Common myeloid progenitor, CD34-positive (primary cell): ENCODE results near the gene XRCC3.

Experiments used
- CTCF ChIA-PET: fragments of 350-600 bp; sonication (Branson Sonifier 250); formaldehyde crosslinking; loops from one replicate; lab custom pipeline; 2021; ENCODE audit warnings: antibody characterized with exemption; lab: Charles Lee
- POLR2A ChIA-PET: fragments of 350-600 bp; sonication (Branson Sonifier 250); formaldehyde crosslinking; loops from one replicate; lab custom pipeline; 2021; ENCODE audit warnings: antibody characterized with exemption; lab: Charles Lee
- DNase-seq, 3 donors: peaks; one replicate each; pipeline versions ENCODE4 v3.0.0 to v3.0.0-alpha.2; 2013
- H3K27ac ChIP-seq, 2 experiments: 1 replicate in 1 of 2; 2 replicates in 1 of 2; pipeline ENCODE4 v1.7.0; 2013; ENCODE audit warnings: inconsistent platforms in 2 of 2, low read length in 2 of 2, mild to moderate bottlenecking in 2 of 2, low read depth in 1 of 2, moderate library complexity in 1 of 2; ENCODE audit not compliant: severe bottlenecking in 2 of 2, insufficient read depth in 1 of 2, poor library complexity in 1 of 2
- H3K27me3 ChIP-seq, 5 experiments: replicated peaks in 2 of 5; 1 replicate in 3 of 5; 2 replicates in 2 of 5; pipeline versions ENCODE4 v1.6.1 to v1.7.0; 2013; ENCODE audit warnings: low read length in 4 of 5, mild to moderate bottlenecking in 2 of 5, moderate library complexity in 2 of 5, inconsistent platforms in 1 of 5; ENCODE audit not compliant: insufficient read depth in 5 of 5, control insufficient read depth in 4 of 5
- H3K36me3 ChIP-seq, 4 experiments: 1 replicate in 2 of 4; 2 replicates in 2 of 4; pipeline versions ENCODE4 v1.6.1 to v1.7.0; 2013; ENCODE audit warnings: low read length in 3 of 4, control low read depth in 1 of 4, mild to moderate bottlenecking in 1 of 4; ENCODE audit not compliant: control insufficient read depth in 4 of 4, insufficient read depth in 4 of 4
- H3K4me1 ChIP-seq, 4 experiments: 1 replicate in 3 of 4; 2 replicates in 1 of 4; pipeline versions ENCODE4 v1.6.1 to v1.7.1; 2013; ENCODE audit warnings: low read length in 3 of 4, mild to moderate bottlenecking in 3 of 4, control low read depth in 1 of 4, inconsistent platforms in 1 of 4, moderate library complexity in 1 of 4; ENCODE audit not compliant: control insufficient read depth in 4 of 4, insufficient read depth in 4 of 4; ENCODE audit errors: control extremely low read depth in 1 of 4
- H3K4me3 ChIP-seq, 7 experiments: 1 replicate in 4 of 7; 2 replicates in 3 of 7; pipeline versions ENCODE4 v1.5.1 to v1.7.0; 2013; ENCODE audit warnings: mild to moderate bottlenecking in 7 of 7, low read length in 6 of 7, moderate library complexity in 6 of 7, inconsistent platforms in 2 of 7, low read depth in 2 of 7, control low read depth in 1 of 7; ENCODE audit not compliant: insufficient read depth in 4 of 7, control insufficient read depth in 1 of 7; ENCODE audit errors: extremely low read depth in 1 of 7
- H3K9me3 ChIP-seq, 5 experiments: 1 replicate in 4 of 5; 2 replicates in 1 of 5; pipeline versions ENCODE4 v1.6.1 to v1.7.1; 2013; ENCODE audit warnings: low read length in 4 of 5, mild to moderate bottlenecking in 2 of 5, inconsistent platforms in 1 of 5, low read depth in 1 of 5, moderate library complexity in 1 of 5; ENCODE audit not compliant: control insufficient read depth in 4 of 5, insufficient read depth in 2 of 5; ENCODE audit errors: control extremely low read depth in 1 of 5
- WGBS: methylation state at CpG from one replicate; pipeline ENCODE4 v1.1.5; 2013; ENCODE audit not compliant: insufficient coverage; 5-methylcytosine and 5-hydroxymethylcytosine counted together

The XRCC3 gene

GRCh38 chr14:103725739-103726395, 10.6 kb upstream of the XRCC3 start:
- CTCF ChIA-PET = interaction anchor here (1.2 kb wide), 1 partner anchor 9 kb away, joined by 3 read pairs; no protein-coding TSS in a partner anchor
- Histone ChIP-seq H3K36me3 (peaks cover 0 to 49% (median 19%) of the 10 kb centered on the region in 4 experiments), H3K27me3 (no peaks in the 10 kb centered on the region), H3K27ac (no peak overlapping the region), H3K9me3 (no peaks in the 10 kb centered on the region), H3K4me3 (no peak overlapping the region), H3K4me1 (peaks cover 0 to 44% (median 8%) of the 10 kb centered on the region in 4 experiments)
- POLR2A ChIA-PET = no interaction called here
- 97% methylated on average over 16 of the region's 16 CpGs for WGBS
- no peak for DNase-seq

GRCh38 chr14:103725001-103725682, 9.9 kb upstream of the XRCC3 start:
- H3K4me3 ChIP-seq = no peak overlapping the region
- CTCF ChIA-PET = interaction anchor here (0.6 kb wide), 1 partner anchor 28 kb away, joined by 3 read pairs; no protein-coding TSS in a partner anchor
- 93% methylated on average over 28 of the region's 29 CpGs for WGBS
- peaks cover 0 to 37% (median 5%) of the 10 kb centered on the region in 4 experiments for H3K4me1 ChIP-seq
- H3K27ac ChIP-seq = no peak overlapping the region
- H3K36me3 ChIP-seq = peaks cover 0 to 42% (median 18%) of the 10 kb centered on the region in 4 experiments
- no peak for DNase-seq
- H3K9me3 ChIP-seq = no peaks in the 10 kb centered on the region
- POLR2A ChIA-PET = no interaction called here
- no peaks in the 10 kb centered on the region for H3K27me3 ChIP-seq

DNA sequence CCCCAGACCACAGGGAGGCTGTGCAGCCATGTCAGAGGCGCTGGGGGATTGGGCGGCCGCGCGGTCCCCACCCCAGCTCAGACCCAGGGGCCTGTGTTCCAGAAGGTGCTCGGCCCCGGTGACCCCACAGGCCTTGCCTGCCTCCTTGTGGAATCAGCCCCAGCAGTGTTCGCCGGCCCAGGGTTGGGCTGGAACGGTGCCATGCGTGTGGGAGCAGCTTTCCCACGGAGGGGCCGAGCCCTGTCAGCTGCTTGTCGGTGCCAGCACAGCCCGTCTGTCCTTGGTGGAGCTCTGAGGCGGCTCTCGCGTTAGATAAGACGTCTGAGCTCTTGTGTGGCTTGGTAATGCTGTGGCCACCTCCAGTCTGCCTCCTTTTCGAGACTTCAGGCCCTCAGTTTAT, 8.9 kb upstream of the XRCC3 start:
- Histone ChIP-seq H3K36me3 (peaks cover 0 to 32% (median 15%) of the 10 kb centered on the region in 4 experiments), H3K4me1 (peaks cover 0 to 26% (median under 1%) of the 10 kb centered on the region in 4 experiments), H3K27me3 (no peaks in the 10 kb centered on the region), H3K9me3 (no peaks in the 10 kb centered on the region), H3K27ac (no peak overlapping the region), H3K4me3 (no peak overlapping the region)
- ChIA-PET CTCF (interaction anchor here (0.8 to 1.1 kb wide), 2 partner anchors 9 to 11 kb away, joined by 3 read pairs; partner anchors contain the start of gene XRCC3), POLR2A (no interaction called here)
- DNase-seq = peak; percentile 56 to 72 (median 56)
- 54% methylated on average over 19 of the region's 20 CpGs for WGBS

GRCh38 chr14:103723748-103724081, 8.5 kb upstream of the XRCC3 start:
- WGBS = 86% methylated on average over 7 of the region's 7 CpGs
- POLR2A ChIA-PET = no interaction called here

DNA sequence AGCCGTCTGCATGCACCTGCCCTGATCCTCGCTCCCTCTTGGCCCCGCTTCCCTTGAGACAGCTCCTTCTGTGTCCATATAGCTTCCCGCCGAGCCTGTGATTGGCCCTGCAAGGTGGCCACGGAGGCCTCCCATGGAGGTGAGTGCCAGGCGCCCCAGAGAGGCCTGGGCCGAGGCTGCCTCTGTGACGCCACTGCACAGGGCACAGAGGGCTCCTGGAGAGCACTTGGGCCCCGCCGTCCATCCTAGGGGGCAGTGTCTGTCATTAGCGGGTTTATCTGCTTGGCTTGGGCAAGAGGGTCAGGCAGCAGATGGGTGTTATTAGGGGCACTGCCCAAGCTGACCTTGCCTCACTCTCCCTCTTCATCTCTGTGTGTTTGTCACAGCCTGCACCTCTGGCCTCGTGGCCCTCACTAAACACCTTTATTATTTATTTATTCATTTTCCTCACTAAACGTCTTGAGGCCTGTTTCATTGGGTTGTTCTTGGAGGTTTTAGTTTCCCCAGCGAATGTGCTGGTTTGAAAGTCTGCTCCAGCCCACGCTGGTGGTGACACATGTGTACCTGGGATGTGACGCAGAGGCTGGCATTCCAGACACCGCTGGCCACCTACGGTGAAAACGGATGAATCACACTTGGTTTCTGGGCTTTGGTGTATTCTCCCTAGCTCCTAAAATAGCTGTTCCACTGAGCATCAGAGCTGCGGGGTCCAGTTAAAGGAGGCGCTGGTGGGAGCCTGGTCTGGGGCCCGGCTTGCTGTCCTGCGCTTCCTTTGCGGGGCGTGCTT, 6.3 kb upstream of the XRCC3 start:
- H3K36me3 ChIP-seq = peaks cover 0 to 14% (median 5%) of the 10 kb centered on the region in 4 experiments
- peaks cover 0 to 31% (median 6%) of the 10 kb centered on the region in 4 experiments for H3K4me1 ChIP-seq
- ChIA-PET POLR2A (no interaction called here), CTCF (interaction anchor here (1.7 kb wide), 1 partner anchor 8 kb away, joined by 4 read pairs; no protein-coding TSS in a partner anchor)
- H3K27ac ChIP-seq = no peak overlapping the region
- WGBS = 96% methylated on average over 19 of the region's 26 CpGs
- no peaks in the 10 kb centered on the region for H3K9me3 ChIP-seq
- H3K27me3 ChIP-seq = no peaks in the 10 kb centered on the region
- H3K4me3 ChIP-seq = no peak overlapping the region
- DNase-seq = no peak

More at GRCh38 chr14:103723748-103724081, 8.5 kb upstream of the XRCC3 start:
- Histone ChIP-seq H3K9me3 (no peaks in the 10 kb centered on the region), H3K27ac (no peak overlapping the region), H3K4me3 (no peak overlapping the region), H3K36me3 (peaks cover 0 to 28% (median 13%) of the 10 kb centered on the region in 4 experiments), H3K27me3 (no peaks in the 10 kb centered on the region), H3K4me1 (peaks cover 0 to 24% (median under 1%) of the 10 kb centered on the region in 4 experiments)
- CTCF ChIA-PET = interaction anchor here (0.8 to 1.1 kb wide), 2 partner anchors 9 to 10 kb away, joined by 3 read pairs; partner anchors contain the start of gene XRCC3
- DNase-seq = peak in 1 of 3 donors; percentile 20

- POLR2A ChIA-PET = no interaction called here
- peaks cover 0 to 39% (median 9%) of the 10 kb centered on the region in 4 experiments for H3K4me1 ChIP-seq
These were observed 4.5 kb upstream of the XRCC3 start for GRCh38 chr14:103719751-103720150.

More at GRCh38 chr14:103719751-103720150, 4.5 kb upstream of the XRCC3 start:
- H3K27me3 ChIP-seq = no peaks in the 10 kb centered on the region
- CTCF ChIA-PET = interaction anchor here (1.0 to 1.7 kb wide), 2 partner anchors 10 to 24 kb away, joined by 3 to 4 read pairs; no protein-coding TSS in a partner anchor
- peaks cover 0 to 3% (median 0%) of the 10 kb centered on the region in 4 experiments for H3K36me3 ChIP-seq
- DNase-seq = no peak
- no peak overlapping the region for H3K4me3 ChIP-seq
- 88% methylated on average over 5 of the region's 8 CpGs for WGBS
- H3K27ac ChIP-seq = no peak overlapping the region
- no peaks in the 10 kb centered on the region for H3K9me3 ChIP-seq
